IMR-90 (cell line): Measurements from ENCODE around the gene KCNMB1. TPM values are rescaled to one million over a fixed set of nuclear protein-coding genes. Genes with fewer than 3 reads are reported as not detected.

ENCODE experiments used
- ATAC-seq: fragments of 200-7000 bp; cut with Tn5 transposase; 2 replicates; pipeline ENCODE4 v1.9.1; 2020; ENCODE audit warnings: low read depth, mild to moderate bottlenecking, moderate library complexity
- BruUV-seq: library from RNA; stranded (reverse); fragments of 400-500 nt; replicated peaks from 2 replicates; lab custom pipeline; 2021; lab: Mats Ljungman, UMichigan
- CTCF ChIA-PET: fragments of 300-600 bp; formaldehyde crosslinking; extraction: SDS; loops from one replicate; lab custom pipeline; 2021; ENCODE audit warnings: antibody characterized with exemption; lab: Yijun Ruan, JAX
- POLR2A ChIA-PET: fragments of 300-600 bp; sonication (Branson Sonifier 250); formaldehyde crosslinking; loops from one replicate; lab custom pipeline; 2022; ENCODE audit warnings: antibody characterized with exemption; ENCODE audit not compliant: unreplicated experiment; lab: Charles Lee
- DNase-seq: peaks from one replicate; pipeline ENCODE4 v3.0.0; 2013
- H2AFZ ChIP-seq: replicated peaks from 2 replicates; pipeline ENCODE3; 2013; ENCODE audit warnings: low read length, mild to moderate bottlenecking; ENCODE audit not compliant: poor library complexity
- H2AK5ac ChIP-seq: 2 replicates; pipeline ENCODE4 v1.6.1; 2013; ENCODE audit warnings: low read depth, low read length, inconsistent platforms
- H2AK9ac ChIP-seq: replicated peaks from 2 replicates; pipeline ENCODE3; 2013; ENCODE audit warnings: mild to moderate bottlenecking, low read depth, low read length, moderate library complexity; ENCODE audit not compliant: poor library complexity
- H2BK120ac ChIP-seq: 2 replicates; pipeline ENCODE4 v1.6.1; 2013; ENCODE audit warnings: low read depth, low read length, inconsistent platforms
- H2BK15ac ChIP-seq: 3 replicates; pipeline ENCODE4 v1.6.1; 2013; ENCODE audit warnings: low read depth, low read length, inconsistent platforms
- H2BK20ac ChIP-seq: 2 replicates; pipeline ENCODE4 v1.6.1; 2013; ENCODE audit warnings: low read depth, mild to moderate bottlenecking, inconsistent platforms, low read length, moderate library complexity
- H2BK5ac ChIP-seq: 2 replicates; pipeline ENCODE4 v1.6.1; 2013; ENCODE audit warnings: mild to moderate bottlenecking, low read depth, low read length, inconsistent platforms; ENCODE audit not compliant: poor library complexity, severe bottlenecking
- H3K14ac ChIP-seq: replicated peaks from 2 replicates; pipeline ENCODE4 v1.6.1; 2013; ENCODE audit warnings: low read depth, low read length, inconsistent platforms
- H3K18ac ChIP-seq: 2 replicates; pipeline ENCODE4 v1.6.1; 2013; ENCODE audit warnings: low read depth, low read length, control low read depth
- H3K23ac ChIP-seq: 2 replicates; pipeline ENCODE4 v1.6.1; 2013; ENCODE audit warnings: low read depth, low read length, inconsistent platforms
- H3K27ac ChIP-seq: 2 replicates; pipeline ENCODE4 v1.5.1; 2013; ENCODE audit warnings: mild to moderate bottlenecking, control low read depth, low read length; ENCODE audit not compliant: insufficient read depth
- H3K27me3 ChIP-seq: 2 replicates; pipeline ENCODE4 v1.6.1; 2013; ENCODE audit warnings: low read length; ENCODE audit not compliant: control insufficient read depth, insufficient read depth
- H3K36me3 ChIP-seq: 2 replicates; pipeline ENCODE4 v1.6.1; 2013; ENCODE audit warnings: low read length, mixed read lengths; ENCODE audit not compliant: control insufficient read depth, insufficient read depth
- H3K4ac ChIP-seq: 2 replicates; pipeline ENCODE4 v1.6.1; 2013; ENCODE audit warnings: low read depth, low read length, inconsistent platforms
- H3K4me1 ChIP-seq: 2 replicates; pipeline ENCODE4 v1.6.1; 2013; ENCODE audit warnings: low read length, mixed read lengths; ENCODE audit not compliant: control insufficient read depth, insufficient read depth
- H3K4me2 ChIP-seq: 2 replicates; pipeline ENCODE4 v1.6.1; 2013; ENCODE audit warnings: low read depth, mild to moderate bottlenecking, control low read depth, low read length, moderate library complexity
- H3K4me3 ChIP-seq: 2 replicates; pipeline ENCODE4 v1.5.1; 2013; ENCODE audit warnings: low read depth, mild to moderate bottlenecking, control low read depth, low read length, moderate library complexity; ENCODE audit not compliant: insufficient read depth
- H3K56ac ChIP-seq: 2 replicates; pipeline ENCODE4 v1.6.1; 2013; ENCODE audit warnings: low read length, inconsistent platforms; ENCODE audit not compliant: insufficient read depth; ENCODE audit errors: extremely low read depth
- H3K79me1 ChIP-seq, 2 experiments: 2 replicates each; pipeline ENCODE4 v1.6.1; 2013; ENCODE audit warnings: low read length in 2 of 2, inconsistent platforms in 1 of 2, low read depth in 1 of 2
- H3K9ac ChIP-seq: 2 replicates; pipeline ENCODE4 v1.6.1; 2013; ENCODE audit warnings: low read depth, low read length, control low read depth
- H3K9me1 ChIP-seq: 2 replicates; pipeline ENCODE4 v1.6.1; 2013; ENCODE audit warnings: low read length, inconsistent platforms; ENCODE audit not compliant: insufficient read depth
- H3K9me3 ChIP-seq: 2 replicates; pipeline ENCODE4 v1.6.1; 2013; ENCODE audit warnings: low read length; ENCODE audit not compliant: control insufficient read depth, insufficient read depth
- H4K20me1 ChIP-seq: 2 replicates; pipeline ENCODE4 v1.6.1; 2013; ENCODE audit warnings: low read length, inconsistent platforms; ENCODE audit not compliant: insufficient read depth
- H4K5ac ChIP-seq: 2 replicates; pipeline ENCODE4 v1.6.1; 2013; ENCODE audit warnings: mild to moderate bottlenecking, low read depth, low read length, control low read depth
- H4K8ac ChIP-seq, 2 experiments: 2 replicates each; pipeline ENCODE4 v1.6.1; 2013; ENCODE audit warnings: low read depth in 2 of 2, low read length in 2 of 2, control low read depth in 1 of 2, inconsistent platforms in 1 of 2
- H4K91ac ChIP-seq: 2 replicates; pipeline ENCODE4 v1.6.1; 2013; ENCODE audit warnings: low read depth, low read length, inconsistent platforms; ENCODE audit not compliant: insufficient read depth
- BHLHE40 ChIP-seq: fragments of 150-350 bp; IDR thresholded peaks from 2 replicates; pipeline ENCODE4 v1.6.1; 2016; ENCODE audit warnings: mild to moderate bottlenecking, low read depth, low read length
- CEBPB ChIP-seq: IDR thresholded peaks from 2 replicates; pipeline ENCODE4 v1.6.1; 2012; ENCODE audit warnings: low read depth, low read length, improper control_type of control experiment
- CHD1 ChIP-seq: IDR thresholded peaks from 2 replicates; pipeline ENCODE4 v1.6.1; 2012; ENCODE audit warnings: low read depth, low read length, improper control_type of control experiment
- FOS ChIP-seq: fragments of 150-350 bp; IDR thresholded peaks from 2 replicates; pipeline ENCODE4 v1.6.1; 2016; ENCODE audit warnings: low read depth, low read length
- MAFK ChIP-seq: IDR thresholded peaks from 2 replicates; pipeline ENCODE4 v1.6.1; 2012; ENCODE audit warnings: low read depth, low read length, improper control_type of control experiment
- MAZ ChIP-seq: IDR thresholded peaks from 2 replicates; pipeline ENCODE4 v1.6.1; 2012; ENCODE audit warnings: low read depth, mild to moderate bottlenecking, low read length, improper control_type of control experiment, moderate library complexity, borderline replicate concordance
- MXI1 ChIP-seq: IDR thresholded peaks from 2 replicates; pipeline ENCODE4 v1.6.1; 2012; ENCODE audit warnings: low read depth, mild to moderate bottlenecking, low read length, moderate library complexity, borderline replicate concordance
- NFE2L2 ChIP-seq: fragments of 150-350 bp; IDR thresholded peaks from 2 replicates; pipeline ENCODE4 v1.6.1; 2016; ENCODE audit warnings: low read depth, mild to moderate bottlenecking, low read length
- POLR2A ChIP-seq: IDR thresholded peaks from 2 replicates; pipeline ENCODE4 v1.6.1; 2012; ENCODE audit warnings: mild to moderate bottlenecking, low read depth, low read length
- RAD21 ChIP-seq: IDR thresholded peaks from 2 replicates; pipeline ENCODE4 v1.6.1; 2012; ENCODE audit warnings: low read length, improper control_type of control experiment
- RCOR1 ChIP-seq: IDR thresholded peaks from 2 replicates; pipeline ENCODE4 v1.6.1; 2012; ENCODE audit warnings: mild to moderate bottlenecking, low read length, improper control_type of control experiment; ENCODE audit not compliant: insufficient replicate concordance
- RFX5 ChIP-seq: IDR thresholded peaks from 2 replicates; pipeline ENCODE4 v1.8.0; 2012; ENCODE audit warnings: low read depth, mild to moderate bottlenecking, low read length, moderate library complexity
- SMC3 ChIP-seq: fragments of 150-350 bp; IDR thresholded peaks from 2 replicates; pipeline ENCODE4 v1.6.1; 2016; ENCODE audit warnings: low read depth, mild to moderate bottlenecking, antibody characterized with exemption, low read length, moderate library complexity
- WGBS, 2 experiments: methylation state at CpG; one replicate each; pipeline versions ENCODE4 v1.1.5 to v1.1.7; 2013; ENCODE audit warnings: missing lambda C conversion rate in 2 of 2; ENCODE audit not compliant: insufficient read length in 1 of 2; ENCODE audit errors: extremely low coverage in 2 of 2; 5-methylcytosine and 5-hydroxymethylcytosine counted together
- dilution Hi-C: fragments of 300-500 bp; cut with HindIII; formaldehyde crosslinking; loops from one replicate; pipeline ENCODE4 v1.14.3; 2018; ENCODE audit warnings: low sequenced_read_pairs; ENCODE audit not compliant: unreplicated experiment
- in situ Hi-C: fragments of 300-500 bp; cut with MboI; formaldehyde crosslinking; loops from 3 replicates; pipeline ENCODE4 v1.14.3; 2019; ENCODE audit warnings: low sequenced_read_pairs, inconsistent platforms, mixed read lengths
- intact Hi-C: fragments of 100-400 bp; cut with micrococcal nuclease; formaldehyde crosslinking; loops from 2 replicates; pipeline ENCODE4 v1.10.0; 2022
- polyA plus RNA-seq, 3 experiments: library from polyadenylated mRNA; depleted of rRNA; stranded (reverse); fragments of >200 nt; gene quantifications; 2 replicates each; pipeline ENCODE4 v1.2.3, GENCODE V29; 2012; ENCODE audit warnings: low replicate concordance in 1 of 3
- total RNA-seq: library from RNA; depleted of rRNA; stranded (reverse); fragments of >200 nt; gene quantifications from 2 replicates; pipeline ENCODE4 v1.2.3, GENCODE V29; 2012
- TF ChIP-seq, protein P1 (sequence below): fragments of 150-350 bp; IDR thresholded peaks from 2 replicates; pipeline ENCODE4 v1.6.1; 2017; ENCODE audit warnings: mild to moderate bottlenecking, antibody characterized with exemption, low read length, low read depth
- TF ChIP-seq, protein P2 (sequence below): conservative IDR thresholded peaks from 2 replicates; pipeline ENCODE4 v1.5.1; 2012; ENCODE audit warnings: mild to moderate bottlenecking, low read depth, low read length, improper control_type of control experiment
- TF ChIP-seq, protein P3 (sequence below): fragments of 150-350 bp; IDR thresholded peaks from 2 replicates; pipeline ENCODE4 v1.6.1; 2016; ENCODE audit warnings: low read depth, mild to moderate bottlenecking, low read length, moderate library complexity, borderline replicate concordance

The KCNMB1 gene
- total and polyA plus RNA-seq, 2 of the 4 experiments (the other 2 are of a cell fraction): not detected

DNA sequence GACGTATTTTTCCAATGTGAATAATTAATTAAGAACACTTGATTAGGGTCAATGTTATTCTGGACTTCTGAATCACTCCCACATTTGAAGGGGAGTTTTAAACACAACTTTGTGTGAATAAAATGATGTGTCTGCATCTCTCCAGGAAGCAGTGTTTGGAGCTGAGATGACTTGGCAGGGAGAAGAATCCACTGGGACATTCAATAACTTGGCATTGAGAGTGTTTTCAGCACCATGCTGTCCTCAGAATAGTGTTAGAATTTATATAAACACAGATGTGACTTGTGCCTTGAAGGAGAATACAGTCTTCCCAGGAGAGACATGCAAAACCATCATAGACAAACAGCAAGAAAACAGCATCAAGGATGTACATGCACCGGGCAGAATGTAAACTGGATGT lies 32.7 kb upstream of the KCNMB1 start:
- BruUV-seq: no TSS peak
- Histone ChIP-seq H3K4me2 (no peak overlapping the region), H3K27me3 (peaks cover 7% of the 10 kb centered on the region), H2AK5ac (no peak overlapping the region), H4K20me1 (no peaks in the 10 kb centered on the region), H3K9me3 (no peaks in the 10 kb centered on the region), H3K56ac (no peak overlapping the region), H3K4me1 (no peaks in the 10 kb centered on the region), H3K9me1 (no peaks in the 10 kb centered on the region), H2BK120ac (no peak overlapping the region), H3K23ac (no peak overlapping the region), H2BK5ac (no peak overlapping the region), H3K18ac (no peak overlapping the region), H3K27ac (no peak overlapping the region), H4K5ac (no peak overlapping the region), H2AK9ac (no peak overlapping the region), H2BK15ac (no peak overlapping the region), H3K79me1 (no peaks in the 10 kb centered on the region), H4K8ac (no peak overlapping the region), H3K36me3 (no peaks in the 10 kb centered on the region), H3K14ac (no peak overlapping the region), H3K4me3 (no peak overlapping the region), H2BK20ac (no peak overlapping the region), H2AFZ (no peak overlapping the region), H3K9ac (no peak overlapping the region), H4K91ac (no peak overlapping the region), H3K4ac (no peak overlapping the region)
- dilution Hi-C loops (no loop called here), in situ Hi-C loops (loop anchor here (5.0 to 10.0 kb wide), 2 partner anchors 197 to 320 kb away; no protein-coding TSS in a partner anchor), intact Hi-C loops (loop anchor here (1.0 kb wide), 1 partner anchor 322 kb away; no protein-coding TSS in a partner anchor)
- 0% methylated on average over 1 of the region's 2 CpGs; no CpG with 5 or more reads in 1 of the 2 experiments for WGBS, 2 experiments
- DNase-seq: no peak
- TF ChIP-seq MAFK (no peak), SMC3 (no peak), NFE2L2 (no peak), RAD21 (no peak), RCOR1 (no peak), CHD1 (no peak), MXI1 (no peak), RFX5 (no peak), FOS (no peak), MAZ (no peak), BHLHE40 (no peak), CEBPB (no peak), POLR2A (no peak)
- TF ChIP-seq, protein P1, sequence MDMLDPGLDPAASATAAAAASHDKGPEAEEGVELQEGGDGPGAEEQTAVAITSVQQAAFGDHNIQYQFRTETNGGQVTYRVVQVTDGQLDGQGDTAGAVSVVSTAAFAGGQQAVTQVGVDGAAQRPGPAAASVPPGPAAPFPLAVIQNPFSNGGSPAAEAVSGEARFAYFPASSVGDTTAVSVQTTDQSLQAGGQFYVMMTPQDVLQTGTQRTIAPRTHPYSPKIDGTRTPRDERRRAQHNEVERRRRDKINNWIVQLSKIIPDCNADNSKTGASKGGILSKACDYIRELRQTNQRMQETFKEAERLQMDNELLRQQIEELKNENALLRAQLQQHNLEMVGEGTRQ: no peak
- TF ChIP-seq, protein P2, sequence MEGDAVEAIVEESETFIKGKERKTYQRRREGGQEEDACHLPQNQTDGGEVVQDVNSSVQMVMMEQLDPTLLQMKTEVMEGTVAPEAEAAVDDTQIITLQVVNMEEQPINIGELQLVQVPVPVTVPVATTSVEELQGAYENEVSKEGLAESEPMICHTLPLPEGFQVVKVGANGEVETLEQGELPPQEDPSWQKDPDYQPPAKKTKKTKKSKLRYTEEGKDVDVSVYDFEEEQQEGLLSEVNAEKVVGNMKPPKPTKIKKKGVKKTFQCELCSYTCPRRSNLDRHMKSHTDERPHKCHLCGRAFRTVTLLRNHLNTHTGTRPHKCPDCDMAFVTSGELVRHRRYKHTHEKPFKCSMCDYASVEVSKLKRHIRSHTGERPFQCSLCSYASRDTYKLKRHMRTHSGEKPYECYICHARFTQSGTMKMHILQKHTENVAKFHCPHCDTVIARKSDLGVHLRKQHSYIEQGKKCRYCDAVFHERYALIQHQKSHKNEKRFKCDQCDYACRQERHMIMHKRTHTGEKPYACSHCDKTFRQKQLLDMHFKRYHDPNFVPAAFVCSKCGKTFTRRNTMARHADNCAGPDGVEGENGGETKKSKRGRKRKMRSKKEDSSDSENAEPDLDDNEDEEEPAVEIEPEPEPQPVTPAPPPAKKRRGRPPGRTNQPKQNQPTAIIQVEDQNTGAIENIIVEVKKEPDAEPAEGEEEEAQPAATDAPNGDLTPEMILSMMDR: no peak
- TF ChIP-seq, protein P3, sequence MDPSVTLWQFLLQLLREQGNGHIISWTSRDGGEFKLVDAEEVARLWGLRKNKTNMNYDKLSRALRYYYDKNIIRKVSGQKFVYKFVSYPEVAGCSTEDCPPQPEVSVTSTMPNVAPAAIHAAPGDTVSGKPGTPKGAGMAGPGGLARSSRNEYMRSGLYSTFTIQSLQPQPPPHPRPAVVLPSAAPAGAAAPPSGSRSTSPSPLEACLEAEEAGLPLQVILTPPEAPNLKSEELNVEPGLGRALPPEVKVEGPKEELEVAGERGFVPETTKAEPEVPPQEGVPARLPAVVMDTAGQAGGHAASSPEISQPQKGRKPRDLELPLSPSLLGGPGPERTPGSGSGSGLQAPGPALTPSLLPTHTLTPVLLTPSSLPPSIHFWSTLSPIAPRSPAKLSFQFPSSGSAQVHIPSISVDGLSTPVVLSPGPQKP: no peak
- ChIA-PET POLR2A (no interaction called here), CTCF (interaction anchor here (0.6 to 1.8 kb wide), 3 partner anchors 9 to 196 kb away, joined by 3 to 10 read pairs (median 4); no protein-coding TSS in a partner anchor)
- no peak for ATAC-seq
